Neural cell (in vitro differentiated cells): ENCODE results near the gene MEF2A. TPM values are rescaled to one million over a fixed set of nuclear protein-coding genes. Genes with fewer than 3 reads are reported as not detected.

ENCODE experiments used
- H2AFZ ChIP-seq: fragments of 200-600, 300-800 bp; sonication (generic), shearing (Covaris generic); 2 replicates; pipeline ENCODE4 v1.6.0; 2014; ENCODE audit warnings: low read depth, mild to moderate bottlenecking, antibody characterized with exemption, low read length, moderate library complexity
- H3F3A ChIP-seq: fragments of 200-600 bp; shearing (Covaris generic); 2 replicates; pipeline ENCODE4 v1.6.1; 2016; ENCODE audit warnings: mild to moderate bottlenecking, moderate library complexity, mixed read lengths, antibody characterized with exemption, low read length; ENCODE audit not compliant: insufficient read depth, poor library complexity, severe bottlenecking
- H3K27ac ChIP-seq: fragments of 200-600, 300-800 bp; sonication (generic), shearing (Covaris generic); 2 replicates; pipeline ENCODE4 v1.5.1; 2014; ENCODE audit warnings: mild to moderate bottlenecking, low read length, moderate library complexity
- H3K27me3 ChIP-seq: fragments of 300-800, 200-600 bp; sonication (generic), shearing (Covaris generic); 2 replicates; pipeline ENCODE4 v1.6.0; 2014; ENCODE audit warnings: mild to moderate bottlenecking, low read depth, low read length, moderate library complexity; ENCODE audit not compliant: insufficient read depth
- H3K36me3 ChIP-seq: fragments of 300-800, 200-600 bp; sonication (generic), shearing (Covaris generic); 2 replicates; pipeline ENCODE4 v1.5.1; 2014; ENCODE audit warnings: mild to moderate bottlenecking, antibody characterized with exemption, low read length, moderate library complexity; ENCODE audit not compliant: insufficient read depth
- H3K4me2 ChIP-seq: fragments of 300-800, 200-600 bp; sonication (generic), shearing (Covaris generic); 2 replicates; pipeline ENCODE4 v1.6.0; 2014; ENCODE audit warnings: mild to moderate bottlenecking, low read length
- H3K4me3 ChIP-seq: fragments of 300-800, 200-600 bp; sonication (generic), shearing (Covaris generic); 2 replicates; pipeline ENCODE4 v1.5.1; 2014; ENCODE audit warnings: mild to moderate bottlenecking, low read length, moderate library complexity
- H3K79me2 ChIP-seq: fragments of 200-600 bp; shearing (Covaris generic); replicated peaks from 2 replicates; pipeline ENCODE4 v1.6.0; 2014; ENCODE audit warnings: mild to moderate bottlenecking, low read length, moderate library complexity; ENCODE audit not compliant: insufficient read depth
- H3K9ac ChIP-seq: fragments of 300-800, 200-600 bp; sonication (generic), shearing (Covaris generic); 2 replicates; pipeline ENCODE4 v1.6.1; 2016; ENCODE audit warnings: mild to moderate bottlenecking, low read length, mixed read lengths
- H3K9me2 ChIP-seq: fragments of 200-600 bp; shearing (Covaris generic); 2 replicates; pipeline ENCODE4 v1.6.1; 2016; ENCODE audit warnings: mild to moderate bottlenecking, low read length, mixed read lengths; ENCODE audit not compliant: insufficient read depth
- H3K9me3 ChIP-seq: fragments of 200-600, 300-800 bp; sonication (generic), shearing (Covaris generic); 2 replicates; pipeline ENCODE4 v1.6.1; 2016; ENCODE audit warnings: mild to moderate bottlenecking, mixed run types, low read length, moderate library complexity, mixed read lengths
- H4K20me1 ChIP-seq: fragments of 200-600 bp; shearing (Covaris generic); 2 replicates; pipeline ENCODE4 v1.6.1; 2016; ENCODE audit warnings: mild to moderate bottlenecking, mixed run types; ENCODE audit not compliant: insufficient read depth
- CTCF ChIP-seq: fragments of 450-650 bp; IDR thresholded peaks from 2 replicates; pipeline ENCODE4 v1.5.1; 2014; ENCODE audit warnings: antibody characterized with exemption, mild to moderate bottlenecking, moderate library complexity; ENCODE audit not compliant: poor library complexity, severe bottlenecking
- EP300 ChIP-seq: fragments of 450-650 bp; conservative IDR thresholded peaks from 2 replicates; pipeline ENCODE4 v1.6.1; 2014; ENCODE audit warnings: antibody characterized with exemption, mild to moderate bottlenecking, moderate library complexity; ENCODE audit not compliant: poor library complexity, severe bottlenecking
- EZH2 ChIP-seq: fragments of 200-600, 300-800 bp; shearing (Covaris generic), sonication (generic); IDR thresholded peaks from 2 replicates; pipeline ENCODE4 v1.6.1; 2014; ENCODE audit warnings: antibody characterized with exemption, low read length, borderline replicate concordance, mild to moderate bottlenecking; ENCODE audit not compliant: insufficient read depth, poor library complexity, severe bottlenecking
- MXI1 ChIP-seq: fragments of 450-650 bp; conservative IDR thresholded peaks from 2 replicates; pipeline ENCODE4 v1.6.1; 2014; ENCODE audit warnings: antibody characterized with exemption, mild to moderate bottlenecking; ENCODE audit not compliant: poor library complexity, severe bottlenecking
- POLR2AphosphoS5 ChIP-seq: IDR thresholded peaks from 2 replicates; pipeline ENCODE4 v1.6.1; 2012
- RAD21 ChIP-seq: fragments of 450-650 bp; conservative IDR thresholded peaks from 2 replicates; pipeline ENCODE4 v1.6.1; 2014; ENCODE audit warnings: antibody characterized with exemption, mild to moderate bottlenecking, moderate library complexity
- REST ChIP-seq: IDR thresholded peaks from 2 replicates; pipeline ENCODE4 v1.6.1; 2012; ENCODE audit warnings: borderline replicate concordance
- SMC3 ChIP-seq: fragments of 450-650 bp; conservative IDR thresholded peaks from 2 replicates; pipeline ENCODE4 v1.6.1; 2014; ENCODE audit warnings: antibody characterized with exemption, mild to moderate bottlenecking, moderate library complexity; ENCODE audit not compliant: poor library complexity
- TAF1 ChIP-seq: IDR thresholded peaks from 2 replicates; pipeline ENCODE4 v1.6.1; 2012; ENCODE audit warnings: low read depth
- polyA plus RNA-seq: library from polyadenylated mRNA; depleted of rRNA; stranded (reverse); fragments of >200 nt; gene quantifications from 2 replicates; pipeline ENCODE4 v1.2.3, GENCODE V29; 2014

The MEF2A gene
- polyA plus RNA-seq, 1 donor from 2014 or later, result 32.2 TPM

- Histone ChIP-seq H3F3A (no peaks in the 10 kb centered on the region), H3K4me3 (no peak overlapping the region), H3K9ac (no peak overlapping the region), H2AFZ (no peak overlapping the region), H3K4me2 (no peak overlapping the region), H3K79me2 (peaks cover 69% of the 10 kb centered on the region), H3K9me2 (no peaks in the 10 kb centered on the region), H3K27me3 (no peaks in the 10 kb centered on the region), H3K27ac (no peak overlapping the region), H3K36me3 (no peaks in the 10 kb centered on the region), H3K9me3 (no peaks in the 10 kb centered on the region), H4K20me1 (no peaks in the 10 kb centered on the region)
- TF ChIP-seq CTCF (no peak), TAF1 (no peak), RAD21 (no peak), POLR2AphosphoS5 (no peak), EP300 (no peak), MXI1 (no peak), REST (no peak), SMC3 (no peak), EZH2 (no peak)
Observed at GRCh38 chr15:99578809-99579208, 13.0 kb downstream of the MEF2A start.

- H3K27me3 ChIP-seq, result no peaks in the 10 kb centered on the region
- no peak overlapping the region for H3K27ac ChIP-seq
- TF ChIP-seq RAD21 (no peak), EP300 (no peak), SMC3 (no peak), MXI1 (no peak), REST (no peak), POLR2AphosphoS5 (no peak), TAF1 (no peak), EZH2 (no peak), CTCF (no peak)
- no peaks in the 10 kb centered on the region for H3K9me3 ChIP-seq
- H3K4me2 ChIP-seq, result no peak overlapping the region
- H3K79me2 ChIP-seq, result peaks cover 71% of the 10 kb centered on the region
- H3K9me2 ChIP-seq, result no peaks in the 10 kb centered on the region
- H3K9ac ChIP-seq, result no peak overlapping the region
- H3K4me3 ChIP-seq, result no peak overlapping the region
- H4K20me1 ChIP-seq, result no peaks in the 10 kb centered on the region
- no peaks in the 10 kb centered on the region for H3K36me3 ChIP-seq
- no peaks in the 10 kb centered on the region for H3F3A ChIP-seq
- no peak overlapping the region for H2AFZ ChIP-seq
Observed at GRCh38 chr15:99580076-99580475, 14.3 kb downstream of the MEF2A start.
